ENCODE results near the gene ALAS1. TPM values are rescaled to one million over a fixed set of nuclear protein-coding genes. Genes with fewer than 3 reads are reported as not detected.

The ALAS1 gene
- total RNA-seq, 4 donors from 2014 or later, result 31.1 to 50.5 (median 38.9) TPM

- 73% methylated on average over 3 of the region's 3 CpGs for WGBS
Measured at GRCh38 chr3:52185837-52186236, 12.1 kb upstream of the ALAS1 start.

DNA sequence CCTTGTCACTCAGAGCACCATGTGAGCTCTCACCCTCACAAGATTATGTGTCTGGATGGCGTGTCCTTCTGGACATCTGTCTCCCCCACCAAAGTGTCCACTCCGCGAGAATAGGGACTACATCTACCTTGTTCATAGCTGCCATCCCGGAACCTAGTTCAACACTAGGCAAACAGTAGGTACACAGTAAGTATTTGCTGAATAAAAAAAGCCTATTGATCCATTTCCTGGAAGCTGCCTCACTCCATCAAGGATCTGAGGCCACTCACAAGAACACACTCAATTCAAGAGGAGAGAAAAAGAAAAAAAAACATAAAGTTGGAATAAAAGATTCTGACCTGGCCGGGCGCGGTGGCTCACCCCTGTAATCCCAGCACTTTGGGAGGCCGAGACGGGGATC lies 11.2 kb upstream of the ALAS1 start:
- WGBS, result 98% methylated on average over 9 of the region's 9 CpGs
- intact Hi-C loops (cut with DNase I), result no loop called here
- TF ChIP-seq POLR2A (IDR thresholded peaks at IDR 0.05; ENCODE audit: low read depth) (no peak), CTCF (IDR thresholded peaks at IDR 0.05) (no peak), POLR2AphosphoS5 (IDR thresholded peaks at IDR 0.05) (no peak), EP300 (IDR thresholded peaks at IDR 0.05) (no peak)

More at GRCh38 chr3:52185837-52186236, 12.1 kb upstream of the ALAS1 start:
- no peak for DNase-seq (ENCODE audit: extremely low spot score)
- Histone ChIP-seq H3K4me3 (no peak overlapping the region), H3K4me1 (peaks cover 14 to 34% (median 18%) of the 10 kb centered on the region in 4 donors), H3K9me3 (no peaks in the 10 kb centered on the region), H3K27ac (replicated peaks in 1 of 4) (no peak overlapping the region), H3K36me3 (no peaks in the 10 kb centered on the region), H3K27me3 (no peaks in the 10 kb centered on the region)
- TF ChIP-seq POLR2AphosphoS5 (IDR thresholded peaks at IDR 0.05) (no peak), POLR2A (IDR thresholded peaks at IDR 0.05; ENCODE audit: low read depth) (no peak), CTCF (IDR thresholded peaks at IDR 0.05) (no peak), EP300 (IDR thresholded peaks at IDR 0.05) (no peak)
- intact Hi-C loops (cut with DNase I), result no loop called here

DNA sequence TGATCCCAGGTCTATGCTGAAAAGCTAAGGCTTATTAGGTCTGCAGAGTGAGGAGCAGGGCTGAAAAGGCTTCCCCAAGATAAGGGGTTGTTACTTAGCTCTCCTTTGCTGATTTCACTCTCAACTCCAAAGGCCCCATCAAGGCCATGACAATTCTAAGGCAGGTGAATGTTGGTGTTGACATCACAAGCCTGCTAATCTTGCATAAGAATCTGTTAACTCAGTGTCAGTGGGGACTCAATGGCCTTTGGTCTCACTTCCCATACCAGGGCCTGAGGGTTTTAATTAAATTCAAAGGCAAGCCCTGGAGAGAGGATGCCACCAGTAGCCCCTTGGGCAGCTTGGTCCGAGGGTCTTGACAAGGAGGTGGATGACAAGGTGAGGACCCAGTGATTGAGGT lies 9.4 kb upstream of the ALAS1 start:
- 60% methylated on average over 1 of the region's 1 CpG for WGBS
- no peak for DNase-seq (ENCODE audit: extremely low spot score)
- Histone ChIP-seq H3K27me3 (no peaks in the 10 kb centered on the region), H3K4me3 (no peak overlapping the region), H3K9me3 (no peaks in the 10 kb centered on the region), H3K27ac (replicated peaks in 1 of 4) (no peak overlapping the region), H3K36me3 (no peaks in the 10 kb centered on the region), H3K4me1 (peaks cover 16 to 32% (median 29%) of the 10 kb centered on the region in 4 donors)
- intact Hi-C loops (cut with DNase I), result no loop called here
- TF ChIP-seq CTCF (IDR thresholded peaks at IDR 0.05) (no peak), POLR2AphosphoS5 (IDR thresholded peaks at IDR 0.05) (no peak), EP300 (IDR thresholded peaks at IDR 0.05) (no peak), POLR2A (IDR thresholded peaks at IDR 0.05; ENCODE audit: low read depth) (no peak)

More for the DNA sequence above, 11.2 kb upstream of the ALAS1 start:
- Histone ChIP-seq H3K4me1 (peaks cover 20 to 33% (median 23%) of the 10 kb centered on the region in 4 donors), H3K27ac (replicated peaks in 1 of 4) (no peak overlapping the region), H3K4me3 (no peak overlapping the region), H3K36me3 (no peaks in the 10 kb centered on the region), H3K9me3 (no peaks in the 10 kb centered on the region), H3K27me3 (no peaks in the 10 kb centered on the region)
- DNase-seq (ENCODE audit: extremely low spot score), result no peak

DNA sequence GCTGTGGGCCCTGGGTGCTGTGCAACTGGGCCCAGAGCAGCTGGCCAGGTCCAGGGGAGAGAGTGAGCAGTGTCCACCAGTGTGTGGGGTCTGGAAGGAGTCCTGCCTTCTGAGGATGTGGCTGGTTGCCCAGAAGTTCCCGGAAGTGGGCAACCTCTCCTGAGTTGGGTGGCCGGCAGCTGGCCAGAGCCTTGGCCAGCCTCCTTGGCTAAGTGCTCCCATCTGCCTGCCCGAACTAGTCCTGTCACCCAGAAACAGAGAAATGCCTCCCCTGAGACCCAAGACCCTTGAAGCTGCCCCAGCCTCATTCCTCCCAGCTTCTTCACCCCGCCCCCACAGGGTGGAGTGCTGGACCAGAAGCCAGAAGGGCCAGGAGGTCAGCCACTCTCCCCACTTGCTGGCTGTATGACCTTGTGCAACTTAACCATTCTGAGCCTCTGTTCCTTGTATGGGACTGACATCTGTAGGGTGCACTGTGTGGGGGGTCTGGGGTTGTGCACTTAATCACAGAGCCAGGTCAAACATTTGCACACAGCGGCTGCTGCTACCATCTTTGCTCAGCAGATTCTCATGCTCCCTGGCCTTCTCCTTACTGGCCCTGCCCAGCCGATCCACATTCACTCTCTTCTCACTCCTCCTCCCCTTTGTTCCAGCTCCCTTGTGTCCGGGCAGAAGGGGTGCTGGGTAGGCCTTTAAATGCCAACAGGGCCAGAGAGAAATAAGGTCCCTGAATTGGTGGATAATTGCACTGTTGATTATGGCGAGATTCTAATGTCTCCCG lies 7.5 kb upstream of the ALAS1 start:
- Histone ChIP-seq H3K27me3 (no peaks in the 10 kb centered on the region), H3K27ac (replicated peaks in 1 of 4) (peak overlapping the region in 3 of 4 donors; percentile 30 to 52 (median 39)), H3K36me3 (no peaks in the 10 kb centered on the region), H3K9me3 (no peaks in the 10 kb centered on the region), H3K4me3 (no peak overlapping the region), H3K4me1 (peaks cover 16 to 51% (median 45%) of the 10 kb centered on the region in 4 donors)
- no peak for DNase-seq (ENCODE audit: extremely low spot score)
- 53% methylated on average over 9 of the region's 9 CpGs for WGBS
- intact Hi-C loops (cut with DNase I), result no loop called here
- TF ChIP-seq POLR2AphosphoS5 (IDR thresholded peaks at IDR 0.05) (no peak), EP300 (IDR thresholded peaks at IDR 0.05) (no peak)

- peaks cover 28 to 61% (median 56%) of the 10 kb centered on the region in 4 donors for H3K4me1 ChIP-seq
- WGBS, result 95% methylated on average over 3 of the region's 4 CpGs
- TF ChIP-seq POLR2A (IDR thresholded peaks at IDR 0.05; ENCODE audit: low read depth), result no peak
- TF ChIP-seq POLR2AphosphoS5 (IDR thresholded peaks at IDR 0.05), result no peak
- TF ChIP-seq EP300 (IDR thresholded peaks at IDR 0.05), result no peak
Measured at GRCh38 chr3:52191663-52192062, 6.3 kb upstream of the ALAS1 start.

More at GRCh38 chr3:52191663-52192062, 6.3 kb upstream of the ALAS1 start:
- intact Hi-C loops (cut with DNase I), result no loop called here
- Histone ChIP-seq H3K27me3 (no peaks in the 10 kb centered on the region), H3K4me3 (no peak overlapping the region), H3K9me3 (no peaks in the 10 kb centered on the region), H3K36me3 (no peaks in the 10 kb centered on the region), H3K27ac (replicated peaks in 1 of 4) (no peak overlapping the region)
- no peak for DNase-seq (ENCODE audit: extremely low spot score)

Measured in esophagus muscularis mucosa (tissue), 4 donors.